HUES64 (cell line): Measurements from ENCODE around the gene MACF1.
"Not testable (repeated sequence)": the region's sequence is repeated elsewhere in the genome, so short reads cannot be mapped to it uniquely, and the experiment has no call there.

ENCODE experiments used
- H3K27ac ChIP-seq: 2 replicates; pipeline ENCODE4 v1.7.0; 2013; ENCODE audit warnings: low read depth, low read length, inconsistent platforms
- H3K27me3 ChIP-seq: 2 replicates; pipeline ENCODE4 v1.6.1; 2013; ENCODE audit warnings: mild to moderate bottlenecking, low read length; ENCODE audit not compliant: insufficient read depth
- H3K36me3 ChIP-seq: 2 replicates; pipeline ENCODE4 v1.6.1; 2013; ENCODE audit warnings: mild to moderate bottlenecking, low read length; ENCODE audit not compliant: insufficient read depth
- H3K4me1 ChIP-seq: 2 replicates; pipeline ENCODE4 v1.6.1; 2013; ENCODE audit warnings: mild to moderate bottlenecking, low read length, moderate library complexity; ENCODE audit not compliant: insufficient read depth
- H3K4me3 ChIP-seq: 2 replicates; pipeline ENCODE4 v1.5.1; 2013; ENCODE audit warnings: mild to moderate bottlenecking, low read length, moderate library complexity
- H3K9ac ChIP-seq: 2 replicates; pipeline ENCODE4 v1.6.1; 2013; ENCODE audit warnings: mild to moderate bottlenecking, low read depth, low read length
- H3K9me3 ChIP-seq: 2 replicates; pipeline ENCODE4 v1.6.1; 2013; ENCODE audit warnings: low read depth, low read length; ENCODE audit not compliant: insufficient read depth
- WGBS: fragments of 150-250, 120-280 bp; methylation state at CpG from one replicate; pipeline ENCODE4 v1.1.7; 2013; ENCODE audit warnings: missing lambda C conversion rate; 5-methylcytosine and 5-hydroxymethylcytosine counted together

MACF1 gene

GRCh38 chr1:39450041-39450440, 245.5 kb downstream of the MACF1 start:
- H3K36me3 ChIP-seq: peaks cover 97% of the 10 kb centered on the region
- H3K9me3 ChIP-seq, H3K27me3 ChIP-seq, H3K4me1 ChIP-seq, H3K9ac ChIP-seq, H3K4me3 ChIP-seq, H3K27ac ChIP-seq: not testable (repeated sequence)
- 93% methylated on average over 4 of the region's 4 CpGs for WGBS

- H3K27ac ChIP-seq: no peak overlapping the region
- WGBS: 91% methylated on average over 10 of the region's 10 CpGs
These were observed 246.6 kb downstream of the MACF1 start for GRCh38 chr1:39450956-39451606.

GRCh38 chr1:39452081-39452480, 247.6 kb downstream of the MACF1 start:
- Histone ChIP-seq H3K27ac (no peak overlapping the region), H3K4me1 (no peaks in the 10 kb centered on the region), H3K4me3 (no peak overlapping the region), H3K9me3 (no peaks in the 10 kb centered on the region), H3K27me3 (no peaks in the 10 kb centered on the region), H3K9ac (no peak overlapping the region), H3K36me3 (peaks cover 97% of the 10 kb centered on the region)
- WGBS: 96% methylated on average over 7 of the region's 7 CpGs

More at GRCh38 chr1:39450956-39451606, 246.6 kb downstream of the MACF1 start:
- Histone ChIP-seq H3K4me3 (no peak overlapping the region), H3K4me1 (no peaks in the 10 kb centered on the region), H3K9ac (no peak overlapping the region), H3K9me3 (no peaks in the 10 kb centered on the region), H3K27me3 (no peaks in the 10 kb centered on the region), H3K36me3 (peaks cover 97% of the 10 kb centered on the region)

- H3K27me3 ChIP-seq: no peaks in the 10 kb centered on the region
- no peak overlapping the region for H3K4me3 ChIP-seq
- H3K9me3 ChIP-seq: no peaks in the 10 kb centered on the region
- H3K9ac ChIP-seq: no peak overlapping the region
- peaks cover 97% of the 10 kb centered on the region for H3K36me3 ChIP-seq
- no peak overlapping the region for H3K27ac ChIP-seq
- 99% methylated on average over 5 of the region's 5 CpGs for WGBS
- no peaks in the 10 kb centered on the region for H3K4me1 ChIP-seq
These were observed 248.0 kb downstream of the MACF1 start for GRCh38 chr1:39452540-39452939.

GRCh38 chr1:39453603-39454002, 249.1 kb downstream of the MACF1 start:
- Histone ChIP-seq H3K36me3 (peaks cover 97% of the 10 kb centered on the region), H3K9me3 (no peaks in the 10 kb centered on the region), H3K4me1 (no peaks in the 10 kb centered on the region), H3K9ac (no peak overlapping the region), H3K4me3 (no peak overlapping the region), H3K27ac (no peak overlapping the region), H3K27me3 (no peaks in the 10 kb centered on the region)
- WGBS: 95% methylated on average over 6 of the region's 8 CpGs

- Histone ChIP-seq H3K4me1 (no peaks in the 10 kb centered on the region), H3K9ac (no peak overlapping the region), H3K4me3 (no peak overlapping the region), H3K27ac (no peak overlapping the region), H3K9me3 (no peaks in the 10 kb centered on the region), H3K36me3 (peaks cover 99% of the 10 kb centered on the region), H3K27me3 (no peaks in the 10 kb centered on the region)
- 95% methylated on average over 4 of the region's 4 CpGs for WGBS
These were observed 254.5 kb downstream of the MACF1 start for GRCh38 chr1:39458991-39459390.

GRCh38 chr1:39462074-39462473, 257.6 kb downstream of the MACF1 start:
- WGBS: 97% methylated on average over 1 of the region's 1 CpG
- H3K9me3 ChIP-seq: no peaks in the 10 kb centered on the region
- H3K36me3 ChIP-seq: peaks cover 97% of the 10 kb centered on the region
- H3K4me1 ChIP-seq: no peaks in the 10 kb centered on the region
- H3K9ac ChIP-seq: no peak overlapping the region
- no peaks in the 10 kb centered on the region for H3K27me3 ChIP-seq
- H3K27ac ChIP-seq: no peak overlapping the region
- H3K4me3 ChIP-seq: no peak overlapping the region

GRCh38 chr1:39466413-39467107, 262.1 kb downstream of the MACF1 start:
- 93% methylated on average over 3 of the region's 3 CpGs for WGBS
- H3K4me1 ChIP-seq: no peaks in the 10 kb centered on the region

GRCh38 chr1:39467108-39467720, 262.7 kb downstream of the MACF1 start:
- not testable (repeated sequence) for H3K4me3 ChIP-seq, H3K4me1 ChIP-seq, H3K9ac ChIP-seq, H3K27me3 ChIP-seq, H3K27ac ChIP-seq, H3K9me3 ChIP-seq
- 95% methylated on average over 12 of the region's 16 CpGs for WGBS
- H3K36me3 ChIP-seq: peaks cover 97% of the 10 kb centered on the region

More at GRCh38 chr1:39466413-39467107, 262.1 kb downstream of the MACF1 start:
- Histone ChIP-seq H3K27ac (no peak overlapping the region), H3K9ac (no peak overlapping the region), H3K36me3 (peaks cover 97% of the 10 kb centered on the region), H3K9me3 (no peaks in the 10 kb centered on the region), H3K27me3 (no peaks in the 10 kb centered on the region), H3K4me3 (no peak overlapping the region)

GRCh38 chr1:39469150-39469549, 264.7 kb downstream of the MACF1 start:
- no peak overlapping the region for H3K27ac ChIP-seq
- peaks cover 95% of the 10 kb centered on the region for H3K36me3 ChIP-seq
- H3K27me3 ChIP-seq: no peaks in the 10 kb centered on the region
- no peak overlapping the region for H3K9ac ChIP-seq
- no peak overlapping the region for H3K4me3 ChIP-seq
- H3K9me3 ChIP-seq: no peaks in the 10 kb centered on the region
- no peaks in the 10 kb centered on the region for H3K4me1 ChIP-seq
- WGBS: 94% methylated on average over 3 of the region's 3 CpGs

GRCh38 chr1:39470040-39470439, 265.5 kb downstream of the MACF1 start:
- no peaks in the 10 kb centered on the region for H3K4me1 ChIP-seq
- H3K27me3 ChIP-seq: no peaks in the 10 kb centered on the region
- no peak overlapping the region for H3K4me3 ChIP-seq
- no peak overlapping the region for H3K27ac ChIP-seq
- no peaks in the 10 kb centered on the region for H3K9me3 ChIP-seq
- no peak overlapping the region for H3K9ac ChIP-seq
- H3K36me3 ChIP-seq: peaks cover 93% of the 10 kb centered on the region
